ENCODE data around the gene SEPTIN12.

SEPTIN12 gene

GRCh38 chr16:4832698-4833343 lies 44.7 kb upstream of the SEPTIN12 start:
- Histone ChIP-seq H4K20me1 (ENCODE audit: insufficient read depth, low read length) (no peaks in the 10 kb centered on the region), H3K9ac (ENCODE audit: low read length) (no peak overlapping the region), H3K9me2 (replicated peaks; ENCODE audit: insufficient read depth, low read length) (no peaks in the 10 kb centered on the region), H3K27ac (ENCODE audit: low read length) (no peak overlapping the region), H3F3A (ENCODE audit: insufficient read depth, low read length) (peaks cover under 1% of the 10 kb centered on the region), H3K79me2 (ENCODE audit: low read length) (peaks cover 45% of the 10 kb centered on the region), H3K4me3 (ENCODE audit: low read length) (no peak overlapping the region), H3K4me1 (ENCODE audit: low read length) (peaks cover 4% of the 10 kb centered on the region), H3K4me2 (ENCODE audit: low read depth, low read length) (no peak overlapping the region), H3K9me3 (replicated peaks; ENCODE audit: insufficient read depth, low read length) (no peaks in the 10 kb centered on the region), H3K36me3 (replicated peaks; ENCODE audit: insufficient read depth, low read length) (peaks cover 16% of the 10 kb centered on the region; the same call in 1 of the 2 replicates), H3K27me3 (replicated peaks; ENCODE audit: insufficient read depth, low read length) (no peaks in the 10 kb centered on the region), H2AFZ (ENCODE audit: low read length) (no peak overlapping the region)
- TF ChIP-seq EZH2phosphoT487 (IDR thresholded peaks at IDR 0.05; ENCODE audit: low read length): no peak
- no peak for TF ChIP-seq EZH2 (optimal IDR thresholded peaks at IDR 0.05; ENCODE audit: low read depth, low read length)
- TF ChIP-seq, protein P1, sequence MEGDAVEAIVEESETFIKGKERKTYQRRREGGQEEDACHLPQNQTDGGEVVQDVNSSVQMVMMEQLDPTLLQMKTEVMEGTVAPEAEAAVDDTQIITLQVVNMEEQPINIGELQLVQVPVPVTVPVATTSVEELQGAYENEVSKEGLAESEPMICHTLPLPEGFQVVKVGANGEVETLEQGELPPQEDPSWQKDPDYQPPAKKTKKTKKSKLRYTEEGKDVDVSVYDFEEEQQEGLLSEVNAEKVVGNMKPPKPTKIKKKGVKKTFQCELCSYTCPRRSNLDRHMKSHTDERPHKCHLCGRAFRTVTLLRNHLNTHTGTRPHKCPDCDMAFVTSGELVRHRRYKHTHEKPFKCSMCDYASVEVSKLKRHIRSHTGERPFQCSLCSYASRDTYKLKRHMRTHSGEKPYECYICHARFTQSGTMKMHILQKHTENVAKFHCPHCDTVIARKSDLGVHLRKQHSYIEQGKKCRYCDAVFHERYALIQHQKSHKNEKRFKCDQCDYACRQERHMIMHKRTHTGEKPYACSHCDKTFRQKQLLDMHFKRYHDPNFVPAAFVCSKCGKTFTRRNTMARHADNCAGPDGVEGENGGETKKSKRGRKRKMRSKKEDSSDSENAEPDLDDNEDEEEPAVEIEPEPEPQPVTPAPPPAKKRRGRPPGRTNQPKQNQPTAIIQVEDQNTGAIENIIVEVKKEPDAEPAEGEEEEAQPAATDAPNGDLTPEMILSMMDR (IDR thresholded peaks at IDR 0.05; ENCODE audit: low read length): no peak
- DNase-seq: no peak

- H3K27me3 ChIP-seq (replicated peaks; ENCODE audit: insufficient read depth, low read length): no peaks in the 10 kb centered on the region
- H3K9me2 ChIP-seq (replicated peaks; ENCODE audit: insufficient read depth, low read length): no peaks in the 10 kb centered on the region
- H3K9me3 ChIP-seq (replicated peaks; ENCODE audit: insufficient read depth, low read length): no peaks in the 10 kb centered on the region
- no peak overlapping the region for H3K4me3 ChIP-seq (ENCODE audit: low read length)
- no peak overlapping the region for H3K27ac ChIP-seq (ENCODE audit: low read length)
- H3K36me3 ChIP-seq (replicated peaks; ENCODE audit: insufficient read depth, low read length): peaks cover 16% of the 10 kb centered on the region; the same call in 1 of the 2 replicates
- H3K79me2 ChIP-seq (ENCODE audit: low read length): peaks cover 40% of the 10 kb centered on the region
- no peak overlapping the region for H3K4me2 ChIP-seq (ENCODE audit: low read depth, low read length)
- H3F3A ChIP-seq (ENCODE audit: insufficient read depth, low read length): no peaks in the 10 kb centered on the region
- DNase-seq: no peak
- no peaks in the 10 kb centered on the region for H3K4me1 ChIP-seq (ENCODE audit: low read length)
- no peak overlapping the region for H3K9ac ChIP-seq (ENCODE audit: low read length)
- H2AFZ ChIP-seq (ENCODE audit: low read length): no peak overlapping the region
- no peaks in the 10 kb centered on the region for H4K20me1 ChIP-seq (ENCODE audit: insufficient read depth, low read length)
- no peak for TF ChIP-seq EZH2phosphoT487 (IDR thresholded peaks at IDR 0.05; ENCODE audit: low read length)
- TF ChIP-seq, protein P1 (IDR thresholded peaks at IDR 0.05; ENCODE audit: low read length): no peak
- TF ChIP-seq EZH2 (optimal IDR thresholded peaks at IDR 0.05; ENCODE audit: low read depth, low read length): no peak
These were observed 43.5 kb upstream of the SEPTIN12 start for GRCh38 chr16:4831616-4832015.

- Histone ChIP-seq H3K27me3 (replicated peaks; ENCODE audit: insufficient read depth, low read length) (no peaks in the 10 kb centered on the region), H3K79me2 (ENCODE audit: low read length) (peaks cover 30% of the 10 kb centered on the region), H2AFZ (ENCODE audit: low read length) (no peak overlapping the region), H3K4me3 (ENCODE audit: low read length) (no peak overlapping the region), H3K4me2 (ENCODE audit: low read depth, low read length) (no peak overlapping the region), H3K9me3 (replicated peaks; ENCODE audit: insufficient read depth, low read length) (no peaks in the 10 kb centered on the region), H3K9me2 (replicated peaks; ENCODE audit: insufficient read depth, low read length) (no peaks in the 10 kb centered on the region), H3F3A (ENCODE audit: insufficient read depth, low read length) (no peaks in the 10 kb centered on the region), H3K27ac (ENCODE audit: low read length) (no peak overlapping the region), H3K36me3 (replicated peaks; ENCODE audit: insufficient read depth, low read length) (peaks cover 16% of the 10 kb centered on the region; the same call in 1 of the 2 replicates), H4K20me1 (ENCODE audit: insufficient read depth, low read length) (no peaks in the 10 kb centered on the region), H3K9ac (ENCODE audit: low read length) (no peak overlapping the region), H3K4me1 (ENCODE audit: low read length) (no peaks in the 10 kb centered on the region)
- TF ChIP-seq, protein P1 (IDR thresholded peaks at IDR 0.05; ENCODE audit: low read length): no peak
- TF ChIP-seq EZH2phosphoT487 (IDR thresholded peaks at IDR 0.05; ENCODE audit: low read length) (no peak), EZH2 (optimal IDR thresholded peaks at IDR 0.05; ENCODE audit: low read depth, low read length) (no peak)
- no peak for DNase-seq
These were observed 42.3 kb upstream of the SEPTIN12 start for GRCh38 chr16:4830408-4830807.

Data from MM.1S (cell line).